ENCODE measurements around the gene HILPDA.
"Not testable (repeated sequence)": the region's sequence is repeated elsewhere in the genome, so short reads cannot be mapped to it uniquely, and the experiment has no call there.

Gene HILPDA

GRCh38 chr7:128476402-128477335 lies 21.0 kb downstream of the HILPDA start, which contains the start of gene METTL2B:
Gene METTL2B (plus strand): TSS chr7:128476748. CDS start chr7:128476766, 18 bp downstream.
- peak within 1 kb of the TSS; percentile 61 for H3K27ac ChIP-seq (ENCODE audit: low read depth, low read length)
- H3K4me1 ChIP-seq (ENCODE audit: insufficient read depth, low read length), result not testable (repeated sequence)

GRCh38 chr7:128477336-128477690 lies 21.6 kb downstream of the HILPDA start:
- not testable (repeated sequence) for H3K27me3 ChIP-seq (ENCODE audit: control insufficient read depth in 1 of 2, insufficient read depth in 2 of 2, low read length in 2 of 2); H3K4me1 ChIP-seq (ENCODE audit: insufficient read depth, low read length); H3K9me3 ChIP-seq (ENCODE audit: low read length); H3K36me3 ChIP-seq (ENCODE audit: insufficient read depth, low read length)
- Histone ChIP-seq H3K9ac (ENCODE audit: low read length) (peak overlapping the region; percentile 27), H3K4me3 (ENCODE audit: low read depth in 1 of 2, low read length in 2 of 2) (peak overlapping the region; percentile 66 to 68), H3K27ac (ENCODE audit: low read depth, low read length) (peak overlapping the region; percentile 61)

More at GRCh38 chr7:128476402-128477335, 21.0 kb downstream of the HILPDA start, which contains the start of gene METTL2B:
- not testable (repeated sequence) for H3K9me3 ChIP-seq (ENCODE audit: low read length); H3K36me3 ChIP-seq (ENCODE audit: insufficient read depth, low read length); H3K27me3 ChIP-seq (ENCODE audit: control insufficient read depth in 1 of 2, insufficient read depth in 2 of 2, low read length in 2 of 2)
- Histone ChIP-seq H3K9ac (ENCODE audit: low read length) (peak within 1 kb of the TSS; percentile 27), H3K4me3 (ENCODE audit: low read depth in 1 of 2, low read length in 2 of 2) (peak within 1 kb of the TSS; percentile 66 to 68)

GRCh38 chr7:128479082-128479481 lies 23.4 kb downstream of the HILPDA start:
- H3K9me3 ChIP-seq (ENCODE audit: low read length); H3K4me3 ChIP-seq (ENCODE audit: low read depth in 1 of 2, low read length in 2 of 2); H3K4me1 ChIP-seq (ENCODE audit: insufficient read depth, low read length); H3K36me3 ChIP-seq (ENCODE audit: insufficient read depth, low read length); H3K27ac ChIP-seq (ENCODE audit: low read depth, low read length); H3K27me3 ChIP-seq (ENCODE audit: control insufficient read depth in 1 of 2, insufficient read depth in 2 of 2, low read length in 2 of 2); H3K9ac ChIP-seq (ENCODE audit: low read length): not testable (repeated sequence)

- not testable (repeated sequence) for H3K9me3 ChIP-seq (ENCODE audit: low read length); H3K36me3 ChIP-seq (ENCODE audit: insufficient read depth, low read length); H3K27ac ChIP-seq (ENCODE audit: low read depth, low read length); H3K4me3 ChIP-seq (ENCODE audit: low read depth in 1 of 2, low read length in 2 of 2); H3K27me3 ChIP-seq (ENCODE audit: control insufficient read depth in 1 of 2, insufficient read depth in 2 of 2, low read length in 2 of 2); H3K9ac ChIP-seq (ENCODE audit: low read length); H3K4me1 ChIP-seq (ENCODE audit: insufficient read depth, low read length)
These were observed 32.5 kb downstream of the HILPDA start for GRCh38 chr7:128488134-128488533.

GRCh38 chr7:128497405-128497804 lies 41.7 kb downstream of the HILPDA start:
- Histone ChIP-seq H3K9ac (ENCODE audit: low read length) (no peak overlapping the region), H3K27ac (ENCODE audit: low read depth, low read length) (no peak overlapping the region), H3K36me3 (ENCODE audit: insufficient read depth, low read length) (peaks cover 15% of the 10 kb centered on the region), H3K9me3 (ENCODE audit: low read length) (no peaks in the 10 kb centered on the region), H3K4me1 (ENCODE audit: insufficient read depth, low read length) (no peaks in the 10 kb centered on the region), H3K4me3 (ENCODE audit: low read depth in 1 of 2, low read length in 2 of 2) (no peak overlapping the region), H3K27me3 (ENCODE audit: control insufficient read depth in 1 of 2, insufficient read depth in 2 of 2, low read length in 2 of 2) (no peaks in the 10 kb centered on the region)

GRCh38 chr7:128505416-128505815 lies 49.7 kb downstream of the HILPDA start:
- not testable (repeated sequence) for H3K27ac ChIP-seq (ENCODE audit: low read depth, low read length); H3K9me3 ChIP-seq (ENCODE audit: low read length); H3K36me3 ChIP-seq (ENCODE audit: insufficient read depth, low read length); H3K27me3 ChIP-seq (ENCODE audit: control insufficient read depth in 1 of 2, insufficient read depth in 2 of 2, low read length in 2 of 2); H3K4me1 ChIP-seq (ENCODE audit: insufficient read depth, low read length); H3K4me3 ChIP-seq (ENCODE audit: low read depth in 1 of 2, low read length in 2 of 2); H3K9ac ChIP-seq (ENCODE audit: low read length)

DNA sequence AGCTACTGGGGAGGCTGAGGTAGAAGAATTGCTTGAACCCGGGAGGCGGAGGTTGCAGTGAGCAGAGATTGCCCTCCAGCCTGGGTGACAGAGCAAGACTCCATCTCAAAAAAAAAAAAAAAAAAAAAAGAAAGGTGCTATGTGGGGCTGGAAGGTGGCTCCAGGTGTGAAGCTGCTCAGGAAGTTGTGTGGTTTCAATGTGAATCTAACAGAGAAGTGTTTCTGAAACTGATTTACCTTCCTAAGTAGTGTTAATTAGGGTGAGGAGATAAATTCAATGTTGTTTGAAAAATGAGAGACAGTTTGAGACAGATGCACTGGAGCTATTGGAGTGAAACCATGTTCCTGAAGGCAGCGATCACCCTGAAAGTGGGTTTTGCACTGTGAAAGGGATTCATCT lies 51.1 kb downstream of the HILPDA start:
- not testable (repeated sequence) for H3K4me3 ChIP-seq (ENCODE audit: low read depth in 1 of 2, low read length in 2 of 2); H3K9me3 ChIP-seq (ENCODE audit: low read length); H3K36me3 ChIP-seq (ENCODE audit: insufficient read depth, low read length); H3K27me3 ChIP-seq (ENCODE audit: control insufficient read depth in 1 of 2, insufficient read depth in 2 of 2, low read length in 2 of 2); H3K27ac ChIP-seq (ENCODE audit: low read depth, low read length); H3K9ac ChIP-seq (ENCODE audit: low read length); H3K4me1 ChIP-seq (ENCODE audit: insufficient read depth, low read length)

- not testable (repeated sequence) for H3K9me3 ChIP-seq (ENCODE audit: low read length); H3K27ac ChIP-seq (ENCODE audit: low read depth, low read length); H3K9ac ChIP-seq (ENCODE audit: low read length)
These were observed 51.8 kb downstream of the HILPDA start for GRCh38 chr7:128507321-128507993.

More at GRCh38 chr7:128507321-128507993, 51.8 kb downstream of the HILPDA start:
- H3K27me3 ChIP-seq (ENCODE audit: control insufficient read depth in 1 of 2, insufficient read depth in 2 of 2, low read length in 2 of 2); H3K4me3 ChIP-seq (ENCODE audit: low read depth in 1 of 2, low read length in 2 of 2); H3K4me1 ChIP-seq (ENCODE audit: insufficient read depth, low read length); H3K36me3 ChIP-seq (ENCODE audit: insufficient read depth, low read length): not testable (repeated sequence)

Measured in muscle layer of colon (tissue), 2 donors.